ENCODE results near the gene ZC3H6. TPM values are rescaled to one million over a fixed set of nuclear protein-coding genes. Genes with fewer than 3 reads are reported as not detected.

The ZC3H6 gene
- total RNA-seq, 1 experiment from 2014 or later: 18.6 TPM

DNA sequence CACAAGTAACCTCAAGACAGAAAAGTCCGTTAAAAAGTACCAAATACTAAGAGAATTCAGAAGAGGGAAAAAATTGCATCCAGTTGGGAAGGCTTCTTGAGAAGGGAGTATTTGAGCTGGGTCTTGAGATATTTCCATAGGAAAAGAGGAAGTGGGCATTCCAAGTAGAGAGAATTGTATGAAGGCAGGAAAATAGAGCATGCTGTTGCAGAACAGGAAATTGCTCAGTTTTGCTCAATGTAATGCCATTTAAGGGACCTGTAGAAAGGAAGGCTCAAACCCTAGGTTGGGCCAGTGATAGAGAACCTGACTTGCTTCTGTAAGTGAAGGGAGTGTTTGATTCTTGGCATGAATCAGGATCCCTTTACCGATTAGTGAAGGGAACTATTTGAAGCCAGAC, 19.5 kb upstream of the ZC3H6 start:
- no peaks in the 10 kb centered on the region for H3K36me3 Mint-ChIP-seq (ENCODE audit: insufficient read depth, unreplicated experiment)
- H3K27ac Mint-ChIP-seq (ENCODE audit: low read depth, unreplicated experiment): no peak overlapping the region
- intact Hi-C loops (cut with micrococcal nuclease): loop anchor here (2.0 to 10.0 kb wide), 3 partner anchors 135 to 371 kb away; partner anchors contain the start of genes ANAPC1 and CHCHD5
- ChIA-PET POLR2A (interaction anchor here (0.7 to 4.2 kb wide), 7 partner anchors 10 to 202 kb away, joined by 3 to 28 read pairs (median 5); no protein-coding TSS in a partner anchor), CTCF (interaction anchor here (0.6 to 0.8 kb wide), 5 partner anchors 22 to 882 kb away, joined by 3 to 5 read pairs (median 3); no protein-coding TSS in a partner anchor)
- TF ChIP-seq, protein P1, sequence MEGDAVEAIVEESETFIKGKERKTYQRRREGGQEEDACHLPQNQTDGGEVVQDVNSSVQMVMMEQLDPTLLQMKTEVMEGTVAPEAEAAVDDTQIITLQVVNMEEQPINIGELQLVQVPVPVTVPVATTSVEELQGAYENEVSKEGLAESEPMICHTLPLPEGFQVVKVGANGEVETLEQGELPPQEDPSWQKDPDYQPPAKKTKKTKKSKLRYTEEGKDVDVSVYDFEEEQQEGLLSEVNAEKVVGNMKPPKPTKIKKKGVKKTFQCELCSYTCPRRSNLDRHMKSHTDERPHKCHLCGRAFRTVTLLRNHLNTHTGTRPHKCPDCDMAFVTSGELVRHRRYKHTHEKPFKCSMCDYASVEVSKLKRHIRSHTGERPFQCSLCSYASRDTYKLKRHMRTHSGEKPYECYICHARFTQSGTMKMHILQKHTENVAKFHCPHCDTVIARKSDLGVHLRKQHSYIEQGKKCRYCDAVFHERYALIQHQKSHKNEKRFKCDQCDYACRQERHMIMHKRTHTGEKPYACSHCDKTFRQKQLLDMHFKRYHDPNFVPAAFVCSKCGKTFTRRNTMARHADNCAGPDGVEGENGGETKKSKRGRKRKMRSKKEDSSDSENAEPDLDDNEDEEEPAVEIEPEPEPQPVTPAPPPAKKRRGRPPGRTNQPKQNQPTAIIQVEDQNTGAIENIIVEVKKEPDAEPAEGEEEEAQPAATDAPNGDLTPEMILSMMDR (IDR thresholded peaks at IDR 0.05; ENCODE audit: unreplicated experiment): no peak
- no TSS peak for BruUV-seq (replicated peaks)
- no peaks in the 10 kb centered on the region for H3K9me3 Mint-ChIP-seq (ENCODE audit: unreplicated experiment)
- no peak for DNase-seq (ENCODE audit: unreplicated experiment)
- H3K4me1 Mint-ChIP-seq (ENCODE audit: insufficient read depth, unreplicated experiment): peaks cover 10% of the 10 kb centered on the region
- H3K4me3 Mint-ChIP-seq (ENCODE audit: unreplicated experiment): no peak overlapping the region
- no peaks in the 10 kb centered on the region for H3K27me3 Mint-ChIP-seq (ENCODE audit: insufficient read depth, unreplicated experiment)

DNA sequence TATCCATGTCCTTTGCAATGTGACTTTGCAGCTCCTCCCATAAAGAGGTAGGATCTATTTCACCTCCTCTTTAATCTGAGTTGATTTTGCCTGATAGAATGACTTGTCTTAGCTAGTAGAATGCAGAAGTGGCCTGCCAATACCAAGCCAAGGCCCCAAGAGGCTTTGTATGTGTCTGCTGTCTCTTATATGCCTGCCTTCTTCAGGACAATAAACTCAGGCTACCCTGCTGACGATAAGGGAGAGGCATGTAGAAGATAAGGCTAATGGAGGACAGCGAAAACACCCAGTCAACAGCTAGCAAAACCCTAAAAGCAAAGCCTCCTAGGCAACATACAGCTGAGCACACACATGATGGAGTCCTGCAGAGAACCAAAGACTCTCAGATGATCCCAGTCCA, 18.7 kb upstream of the ZC3H6 start:
- Mint-ChIP-seq H3K9me3 (ENCODE audit: unreplicated experiment) (no peaks in the 10 kb centered on the region), H3K4me1 (ENCODE audit: insufficient read depth, unreplicated experiment) (peaks cover 10% of the 10 kb centered on the region), H3K4me3 (ENCODE audit: unreplicated experiment) (no peak overlapping the region), H3K27ac (ENCODE audit: low read depth, unreplicated experiment) (no peak overlapping the region), H3K27me3 (ENCODE audit: insufficient read depth, unreplicated experiment) (no peaks in the 10 kb centered on the region), H3K36me3 (ENCODE audit: insufficient read depth, unreplicated experiment) (no peaks in the 10 kb centered on the region)
- no peak for DNase-seq (ENCODE audit: unreplicated experiment)
- intact Hi-C loops (cut with micrococcal nuclease): loop anchor here (5.0 to 10.0 kb wide), 2 partner anchors 326 to 372 kb away; partner anchors contain the start of genes ANAPC1 and CHCHD5
- POLR2A ChIA-PET: interaction anchor here (0.6 to 4.2 kb wide), 3 partner anchors 9 to 18 kb away, joined by 3 to 28 read pairs (median 5); no protein-coding TSS in a partner anchor
- no TSS peak for BruUV-seq (replicated peaks)
- CTCF ChIA-PET: interaction anchor here (0.6 to 0.8 kb wide), 4 partner anchors 19 to 229 kb away, joined by 3 to 4 read pairs (median 3); no protein-coding TSS in a partner anchor
- TF ChIP-seq, protein P1 (IDR thresholded peaks at IDR 0.05; ENCODE audit: unreplicated experiment): no peak

GRCh38 chr2:112257575-112257974, 17.8 kb upstream of the ZC3H6 start:
- ChIA-PET POLR2A (interaction anchor here (2.7 to 4.2 kb wide), 2 partner anchors 17 kb away, joined by 18 to 28 read pairs; no protein-coding TSS in a partner anchor), CTCF (interaction anchor here (0.6 to 0.7 kb wide), 2 partner anchors 9 to 20 kb away, joined by 3 read pairs; no protein-coding TSS in a partner anchor)
- Mint-ChIP-seq H3K27me3 (ENCODE audit: insufficient read depth, unreplicated experiment) (no peaks in the 10 kb centered on the region), H3K27ac (ENCODE audit: low read depth, unreplicated experiment) (no peak overlapping the region), H3K9me3 (ENCODE audit: unreplicated experiment) (no peaks in the 10 kb centered on the region), H3K36me3 (ENCODE audit: insufficient read depth, unreplicated experiment) (no peaks in the 10 kb centered on the region), H3K4me3 (ENCODE audit: unreplicated experiment) (no peak overlapping the region), H3K4me1 (ENCODE audit: insufficient read depth, unreplicated experiment) (peaks cover 10% of the 10 kb centered on the region)
- DNase-seq (ENCODE audit: unreplicated experiment): no peak
- TF ChIP-seq, protein P1 (IDR thresholded peaks at IDR 0.05; ENCODE audit: unreplicated experiment): no peak
- BruUV-seq (replicated peaks): no TSS peak
- intact Hi-C loops (cut with micrococcal nuclease): loop anchor here (5.0 to 10.0 kb wide), 2 partner anchors 325 to 373 kb away; partner anchors contain the start of genes ANAPC1 and CHCHD5

- no TSS peak for BruUV-seq (replicated peaks)
- intact Hi-C loops (cut with micrococcal nuclease): loop anchor here (2.0 to 10.0 kb wide), 3 partner anchors 283 to 375 kb away; partner anchors contain the start of genes ANAPC1, CHCHD5 and POLR1B
- H3K27ac Mint-ChIP-seq (ENCODE audit: low read depth, unreplicated experiment): no peak overlapping the region
- DNase-seq (ENCODE audit: unreplicated experiment): peak; percentile 83
- CTCF ChIA-PET: interaction anchor here (0.5 to 2.9 kb wide), 17 partner anchors 8 to 435 kb away, joined by 3 to 15 read pairs (median 5); no protein-coding TSS in a partner anchor
- no peaks in the 10 kb centered on the region for H3K9me3 Mint-ChIP-seq (ENCODE audit: unreplicated experiment)
- TF ChIP-seq, protein P1 (IDR thresholded peaks at IDR 0.05; ENCODE audit: unreplicated experiment): peak; percentile 95
- POLR2A ChIA-PET: interaction anchor here (0.7 to 2.7 kb wide), 8 partner anchors 10 to 376 kb away, joined by 3 to 18 read pairs (median 3); partner anchors contain the start of gene CHCHD5
- peak overlapping the region; percentile 39 for H3K4me3 Mint-ChIP-seq (ENCODE audit: unreplicated experiment)
- no peaks in the 10 kb centered on the region for H3K27me3 Mint-ChIP-seq (ENCODE audit: insufficient read depth, unreplicated experiment)
- peaks cover 6% of the 10 kb centered on the region for H3K4me1 Mint-ChIP-seq (ENCODE audit: insufficient read depth, unreplicated experiment)
- H3K36me3 Mint-ChIP-seq (ENCODE audit: insufficient read depth, unreplicated experiment): no peaks in the 10 kb centered on the region
Measured at GRCh38 chr2:112259509-112260294, 15.7 kb upstream of the ZC3H6 start.
